Measurements from ENCODE around the gene MME. TPM values are rescaled to one million over a fixed set of nuclear protein-coding genes. Genes with fewer than 3 reads are reported as not detected.

Gene MME
- total and polyA plus RNA-seq, 10 of the 15 experiments (the other 5 are each of a cell fraction or from before 2014, with no cell fraction given), result under 0.01 to 0.23 (median 0.09) TPM; not detected in 3

GRCh38 chr3:155096303-155097008, 16.3 kb downstream of the MME start (continued):
- TF ChIP-seq SKIL (IDR thresholded peaks at IDR 0.05; ENCODE audit: low read depth, poor library complexity, severe bottlenecking) (no peak), POLR2A (IDR thresholded peaks at IDR 0.05; ENCODE audit: low read depth, low read length) (no peak), PAX5 (IDR thresholded peaks at IDR 0.05; ENCODE audit: borderline replicate concordance, low read depth, low read length) (no peak), SMAD1 (IDR thresholded peaks at IDR 0.05; ENCODE audit: low read depth, partially characterized antibody) (no peak), ZNF217 (IDR thresholded peaks at IDR 0.05) (no peak), YY1 (IDR thresholded peaks at IDR 0.05; ENCODE audit: low read depth, low read length) (no peak), RAD21 (IDR thresholded peaks at IDR 0.05; ENCODE audit: insufficient read depth, low read depth, low read length) (no peak), CEBPB (IDR thresholded peaks at IDR 0.05; ENCODE audit: borderline replicate concordance in 1 of 2, low read depth in 2 of 2, low read length in 2 of 2) (no peak)

GRCh38 chr3:155097009-155097349, 16.9 kb downstream of the MME start:
- SMC1A ChIA-PET (ENCODE audit: uncharacterized antibody, unreplicated experiment), result no interaction called here
- no peak overlapping the region for H3K4me2 ChIP-seq (ENCODE audit: control insufficient read depth, insufficient read depth)
- no peak overlapping the region for H3K27ac ChIP-seq (ENCODE audit: control insufficient read depth, insufficient read depth)
- H3K36me3 ChIP-seq (ENCODE audit: control insufficient read depth in 2 of 2, insufficient read depth in 2 of 2, low read length in 1 of 2), result no peaks in the 10 kb centered on the region
- H3K79me2 ChIP-seq (ENCODE audit: control insufficient read depth, insufficient read depth, low read length), result no peaks in the 10 kb centered on the region
- ATAC-seq, result no peak
- no peaks in the 10 kb centered on the region for H3K27me3 ChIP-seq (replicated peaks in 1 of 2; ENCODE audit: control insufficient read depth in 2 of 2, insufficient read depth in 2 of 2, low read length in 1 of 2)
- WGBS (ENCODE audit: insufficient coverage, insufficient replicate concordance, low lambda C conversion rate, missing lambda C conversion rate), result 40% methylated on average over 2 of the region's 2 CpGs
- H3K4me1 ChIP-seq (ENCODE audit: control insufficient read depth, insufficient read depth, low read length), result no peaks in the 10 kb centered on the region
- H2AFZ ChIP-seq (ENCODE audit: control insufficient read depth, low read depth, low read length), result no peak overlapping the region
- H4K20me1 ChIP-seq (ENCODE audit: control insufficient read depth, insufficient read depth), result no peaks in the 10 kb centered on the region
- TF ChIP-seq ZNF24 (IDR thresholded peaks at IDR 0.05) (no peak), CEBPB (IDR thresholded peaks at IDR 0.05; ENCODE audit: borderline replicate concordance in 1 of 2, low read depth in 2 of 2, low read length in 2 of 2) (no peak), ELK1 (IDR thresholded peaks at IDR 0.05; ENCODE audit: low read depth, low read length) (no peak), E2F8 (IDR thresholded peaks at IDR 0.05; ENCODE audit: low read depth, partially characterized antibody) (no peak), PAX8 (IDR thresholded peaks at IDR 0.05) (no peak)
- intact Hi-C loops (cut with micrococcal nuclease; ENCODE audit: unreplicated experiment) (no loop called here), in situ Hi-C loops (cut with MboI) (no loop called here)
- no peak for FAIRE-seq
- H3K9me3 ChIP-seq (replicated peaks; ENCODE audit: control insufficient read depth, insufficient read depth, low read length), result no peaks in the 10 kb centered on the region
- CTCF ChIA-PET, result no interaction called here
- no peak overlapping the region for H3K9ac ChIP-seq (ENCODE audit: control insufficient read depth, insufficient read depth, low read length)
- RAD21 ChIA-PET (ENCODE audit: unreplicated experiment), result no interaction called here
- DNase-seq (ENCODE audit: low read depth, low spot score), result no peak
- H3K4me3 ChIP-seq, result no peak overlapping the region
- BruUV-seq (replicated peaks), result no TSS peak
- POLR2A ChIA-PET, result no interaction called here

Data from GM12878 (cell line).